HG02623 (cell line): ENCODE results near the gene KIFBP.
"Not testable (repeated sequence)": the region's sequence is repeated elsewhere in the genome, so short reads cannot be mapped to it uniquely, and the experiment has no call there.

Experiments used
- ATAC-seq: cut with Tn5 transposase; IDR thresholded peaks from one replicate; pipeline ENCODE4 v1.9.1; 2021; ENCODE audit warnings: moderate library complexity; ENCODE audit not compliant: unreplicated experiment

Gene KIFBP

DNA sequence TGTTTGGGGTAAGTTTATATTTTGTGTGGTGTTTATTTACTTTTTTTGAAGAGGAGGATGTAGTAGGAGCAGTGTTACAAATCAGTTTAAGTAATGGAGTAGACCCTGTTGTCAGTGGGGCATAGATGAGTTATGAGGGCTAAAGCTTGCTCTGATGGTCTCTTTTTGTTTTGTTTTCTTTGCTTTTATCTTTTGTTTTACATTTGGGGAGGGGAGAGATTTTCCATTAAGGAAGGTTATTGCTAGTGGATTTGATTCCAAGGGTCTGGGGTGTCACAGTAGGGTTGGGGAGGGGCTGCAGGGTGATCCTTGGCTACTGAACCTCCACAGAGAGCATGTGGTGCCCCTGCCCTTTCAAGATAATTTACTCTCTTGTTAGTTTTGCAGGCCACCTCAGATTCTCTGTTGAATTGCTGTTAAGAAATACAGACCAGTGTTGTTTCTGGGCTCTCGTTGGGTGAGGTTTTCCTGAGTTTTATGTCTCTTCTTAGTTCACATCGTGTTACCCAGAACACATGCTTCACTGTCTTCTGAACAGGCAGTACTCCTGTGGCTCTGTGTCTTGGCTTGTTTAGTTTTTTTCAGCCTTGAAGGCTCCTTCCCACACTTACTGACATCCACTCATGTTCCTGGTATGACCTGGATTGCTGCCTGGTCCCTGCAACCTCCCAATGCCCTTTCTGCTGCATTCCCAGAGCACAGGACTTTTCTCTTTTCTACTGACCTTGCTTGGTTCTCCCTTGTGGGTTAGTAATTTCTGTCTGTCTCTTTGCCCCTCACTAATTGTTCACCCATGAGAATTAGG is 4.2 kb downstream of the KIFBP start:
- ATAC-seq, result no peak

- ATAC-seq, result no peak
Measured at GRCh38 chr10:68997211-68997610, 8.6 kb downstream of the KIFBP start.

GRCh38 chr10:69004821-69005220 is 16.2 kb downstream of the KIFBP start:
- no peak for ATAC-seq

- no peak for ATAC-seq
Measured at GRCh38 chr10:69005704-69006485, 17.3 kb downstream of the KIFBP start.

GRCh38 chr10:69007260-69007659 is 18.7 kb downstream of the KIFBP start:
- ATAC-seq, result no peak

DNA sequence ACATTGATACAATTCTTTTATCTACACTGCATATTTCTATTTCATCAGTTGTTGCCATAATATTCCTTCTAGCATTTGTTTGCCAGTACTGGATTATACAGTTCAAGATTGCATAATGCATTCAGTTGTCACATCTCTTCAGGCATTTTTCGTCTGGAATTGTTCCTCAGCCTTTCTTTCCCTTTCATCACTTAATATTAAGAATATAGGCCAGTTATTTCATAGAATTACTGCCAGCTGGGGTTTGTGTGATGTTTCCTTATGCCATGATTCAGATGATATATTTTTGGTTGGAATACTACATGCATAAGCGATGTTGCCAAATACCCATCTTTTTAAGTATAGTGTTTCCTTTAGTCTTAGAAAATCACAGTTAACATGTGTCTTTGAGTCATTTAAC is 20.8 kb downstream of the KIFBP start:
- no peak for ATAC-seq

- ATAC-seq, result no peak
Measured at GRCh38 chr10:69010151-69010640, 21.6 kb downstream of the KIFBP start.

DNA sequence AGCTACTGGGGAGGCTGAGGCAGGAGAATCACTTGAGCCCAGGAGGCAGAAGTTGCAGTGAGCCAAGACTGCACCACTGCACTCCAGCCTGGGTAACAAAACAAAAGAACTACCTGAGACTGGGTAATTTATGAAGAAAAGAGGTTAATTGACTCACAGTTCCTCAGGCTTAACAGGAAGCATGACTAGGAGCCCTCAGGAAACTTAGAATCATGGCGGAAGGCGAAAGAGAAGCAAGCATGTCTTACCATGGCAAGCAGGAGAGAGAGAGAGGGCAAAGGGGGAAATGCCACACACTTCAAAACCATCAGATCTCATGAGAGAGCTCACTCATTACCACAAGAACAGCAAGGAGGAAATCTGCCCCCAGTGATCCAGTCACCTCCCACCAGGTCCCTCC is 24.2 kb downstream of the KIFBP start:
- ATAC-seq, result not testable (repeated sequence)

DNA sequence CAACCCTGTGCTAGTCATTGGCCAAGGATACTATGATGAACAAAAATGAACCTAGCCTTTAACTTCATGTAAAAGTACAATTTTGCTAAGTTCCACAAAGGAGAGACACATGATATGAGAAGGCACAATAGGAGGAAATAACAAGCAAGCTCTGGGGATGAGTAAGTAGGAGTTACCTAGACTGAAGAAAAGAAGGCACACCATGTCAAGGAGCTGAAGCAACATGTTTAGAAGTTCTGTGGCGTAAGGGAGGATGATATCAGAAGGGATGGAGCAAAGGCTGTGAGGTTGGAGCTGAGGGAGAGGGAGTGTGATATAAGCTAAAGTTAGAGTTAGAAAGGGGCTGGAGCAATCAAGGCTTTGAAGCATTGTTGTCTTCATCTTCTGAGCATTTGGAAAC is 25.6 kb downstream of the KIFBP start:
- no peak for ATAC-seq

GRCh38 chr10:69018613-69019012 is 30.0 kb downstream of the KIFBP start:
- ATAC-seq, result no peak

DNA sequence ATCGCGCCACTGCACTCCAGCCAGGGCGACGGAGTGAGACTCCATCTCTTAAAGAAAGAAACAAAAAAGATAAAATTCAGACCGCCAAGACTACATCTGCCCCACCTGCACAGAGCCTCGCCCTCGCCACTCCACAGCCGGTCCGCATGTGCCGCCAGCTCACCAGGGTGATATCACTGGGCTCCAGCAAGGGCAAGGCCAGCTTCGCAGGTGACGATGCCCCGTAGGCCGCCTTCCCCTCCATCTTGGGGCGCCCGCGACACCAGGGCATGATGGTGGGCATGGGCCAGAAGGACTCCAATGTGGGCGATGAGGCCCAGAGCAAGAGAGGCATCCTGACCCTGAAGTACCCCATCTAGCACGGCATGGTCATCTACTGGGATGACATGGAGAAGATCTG is 34.0 kb downstream of the KIFBP start:
- no peak for ATAC-seq

- ATAC-seq, result no peak
Measured at GRCh38 chr10:69025370-69025896, 36.8 kb downstream of the KIFBP start.

DNA sequence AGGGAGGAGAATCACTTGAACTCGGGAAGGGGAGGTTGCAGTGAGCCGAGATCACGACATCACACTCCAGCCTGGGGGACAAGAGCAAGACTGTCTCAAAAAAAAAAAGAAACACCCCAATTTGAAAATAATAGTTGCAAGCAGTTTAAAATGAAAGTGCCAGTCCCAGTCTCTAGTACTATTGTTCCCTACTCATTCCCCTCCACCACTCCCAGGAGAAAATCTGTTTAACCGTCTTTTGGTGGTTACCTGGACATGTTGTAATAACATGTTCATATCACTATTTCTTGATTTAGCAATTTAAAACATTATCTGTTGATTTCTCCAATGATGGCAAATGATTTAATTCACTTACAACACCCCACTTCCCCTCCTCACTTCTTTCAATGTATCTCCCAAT is 44.7 kb downstream of the KIFBP start:
- ATAC-seq, result no peak

GRCh38 chr10:69037489-69037888 is 48.9 kb downstream of the KIFBP start:
- no peak for ATAC-seq

DNA sequence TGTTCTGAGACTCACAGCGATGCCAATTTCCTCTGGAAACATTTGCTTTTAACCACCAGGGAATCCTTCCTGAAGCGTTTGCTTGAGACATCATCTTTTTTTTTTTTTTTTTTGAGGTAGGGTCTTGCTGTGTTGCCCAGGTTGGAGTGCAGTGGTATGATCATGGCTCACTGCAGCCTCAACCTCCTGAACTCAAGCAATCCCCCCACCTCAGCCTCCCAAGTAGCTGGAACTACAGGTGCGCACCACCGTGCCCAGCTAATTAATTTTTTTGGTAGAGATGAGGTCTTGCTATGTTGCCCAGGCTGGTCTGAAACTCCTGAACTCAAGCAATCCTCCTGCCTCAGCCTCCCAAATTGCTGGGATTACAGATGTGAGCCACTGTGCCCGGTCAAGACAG is 52.3 kb downstream of the KIFBP start:
- not testable (repeated sequence) for ATAC-seq

DNA sequence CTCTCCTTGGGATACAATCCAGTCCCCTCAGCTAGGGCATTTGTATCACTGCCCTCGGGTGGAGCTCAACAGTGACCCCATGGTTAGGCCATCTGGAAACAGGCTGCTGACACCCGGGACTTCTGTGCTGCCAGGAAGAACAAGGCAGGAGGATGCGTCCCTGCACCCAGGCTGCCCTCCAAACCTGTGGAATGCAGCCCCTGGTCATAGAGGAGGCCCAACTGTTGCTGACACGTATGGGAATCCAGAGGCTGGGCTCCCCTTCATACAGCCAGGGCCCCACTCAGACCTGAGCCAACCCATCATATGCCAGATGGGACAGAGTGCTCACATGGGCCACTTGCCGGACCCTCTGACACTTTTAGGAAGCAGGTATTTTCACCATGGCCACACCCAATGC is 53.8 kb downstream of the KIFBP start:
- no peak for ATAC-seq

DNA sequence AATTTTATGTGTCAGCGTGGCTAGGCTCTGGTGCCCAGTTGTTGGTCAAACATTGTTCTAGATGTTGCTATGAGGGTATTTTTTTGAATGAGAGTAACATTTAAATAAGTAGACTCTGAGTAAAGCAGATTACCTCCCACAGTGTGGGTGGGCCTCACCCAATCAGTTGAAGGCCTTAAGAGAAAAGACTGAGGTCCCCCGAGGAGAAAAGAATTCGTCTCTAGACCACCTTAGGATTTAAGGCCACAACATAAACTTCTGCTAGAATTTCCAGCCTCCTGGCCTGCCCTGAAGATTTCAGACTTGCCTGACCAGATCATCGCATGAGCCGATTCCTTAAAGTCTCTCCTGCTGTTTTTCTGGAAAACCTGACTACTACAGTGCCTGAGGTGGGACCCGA is 54.2 kb downstream of the KIFBP start:
- no peak for ATAC-seq

DNA sequence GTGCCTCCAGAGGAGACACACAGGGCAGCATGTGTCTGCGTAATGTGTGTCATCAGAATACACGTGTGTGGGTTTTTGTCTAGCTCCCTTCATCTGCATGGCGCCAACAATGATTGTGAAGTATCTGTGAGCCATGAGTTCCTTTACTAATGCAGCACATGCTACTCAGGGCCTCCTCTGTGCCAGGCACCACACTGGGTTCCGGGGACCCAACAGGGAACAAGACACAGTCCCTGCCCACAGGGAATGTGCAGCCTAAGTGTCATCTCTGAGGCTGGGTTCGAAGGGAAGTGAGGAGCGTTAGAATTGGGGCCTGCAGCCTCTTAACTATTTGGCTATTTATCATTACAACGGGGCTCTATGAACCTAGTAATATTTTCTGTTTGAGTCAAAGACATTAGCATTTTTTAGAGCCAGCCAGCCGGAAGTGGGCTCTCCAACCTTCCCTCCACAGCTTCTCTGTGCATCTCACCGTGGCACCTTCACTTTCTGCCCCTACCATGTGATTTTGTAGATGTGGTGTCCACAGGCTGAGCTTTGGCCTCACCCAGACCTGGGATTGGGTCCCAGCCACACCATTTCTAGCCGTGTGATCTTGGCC is 55.4 kb downstream of the KIFBP start:
- ATAC-seq, result peak; percentile 44

- ATAC-seq, result no peak
Measured at GRCh38 chr10:69044546-69044945, 55.9 kb downstream of the KIFBP start.

- ATAC-seq, result peak; percentile 53
Measured at GRCh38 chr10:69045441-69046300, 57.1 kb downstream of the KIFBP start.
